GM18498 (cell line): ENCODE data around the gene RARS1.

ENCODE experiments used
- ATAC-seq: cut with Tn5 transposase; IDR thresholded peaks from one replicate; pipeline ENCODE4 v1.9.1; 2021; ENCODE audit warnings: mild to moderate bottlenecking, moderate library complexity; ENCODE audit not compliant: unreplicated experiment

RARS1 gene

GRCh38 chr5:168486136-168486879, at the start of gene RARS1:
RARS1 (plus strand) TSS chr5:168486471; CDS start chr5:168486499, 28 bp downstream.
- peak; percentile 84 for ATAC-seq

- no peak for ATAC-seq
Observed at GRCh38 chr5:168438349-168438748, 47.9 kb upstream of the RARS1 start.

GRCh38 chr5:168443533-168443932, 42.7 kb upstream of the RARS1 start:
- ATAC-seq, result no peak

GRCh38 chr5:168443950-168444700, 42.1 kb upstream of the RARS1 start:
- no peak for ATAC-seq

GRCh38 chr5:168446983-168447619, 39.2 kb upstream of the RARS1 start:
- no peak for ATAC-seq

- ATAC-seq, result no peak
Observed at GRCh38 chr5:168447808-168448207, 38.5 kb upstream of the RARS1 start.

- no peak for ATAC-seq
Observed at GRCh38 chr5:168449166-168449565, 37.1 kb upstream of the RARS1 start.

- no peak for ATAC-seq
Observed at GRCh38 chr5:168451565-168451964, 34.7 kb upstream of the RARS1 start.

- ATAC-seq, result no peak
Observed at GRCh38 chr5:168455201-168455600, 31.1 kb upstream of the RARS1 start.

GRCh38 chr5:168457542-168457941, 28.7 kb upstream of the RARS1 start:
- no peak for ATAC-seq

GRCh38 chr5:168460606-168461005, 25.7 kb upstream of the RARS1 start:
- ATAC-seq, result no peak

GRCh38 chr5:168463081-168463480, 23.2 kb upstream of the RARS1 start:
- no peak for ATAC-seq

- no peak for ATAC-seq
Observed at GRCh38 chr5:168464214-168464613, 22.1 kb upstream of the RARS1 start.

GRCh38 chr5:168464641-168465040, 21.6 kb upstream of the RARS1 start:
- no peak for ATAC-seq

GRCh38 chr5:168467755-168468330, 18.4 kb upstream of the RARS1 start:
- no peak for ATAC-seq

GRCh38 chr5:168468836-168469235, 17.4 kb upstream of the RARS1 start:
- no peak for ATAC-seq

- no peak for ATAC-seq
Observed at GRCh38 chr5:168469816-168470215, 16.5 kb upstream of the RARS1 start.

GRCh38 chr5:168471785-168472184, 14.5 kb upstream of the RARS1 start:
- ATAC-seq, result no peak

- ATAC-seq, result no peak
Observed at GRCh38 chr5:168472329-168472728, 13.9 kb upstream of the RARS1 start.

- no peak for ATAC-seq
Observed at GRCh38 chr5:168474319-168474718, 12.0 kb upstream of the RARS1 start.

- ATAC-seq, result no peak
Observed at GRCh38 chr5:168477060-168477459, 9.2 kb upstream of the RARS1 start.
